Gastroesophageal sphincter (tissue), 3 donors: Measurements from ENCODE around the gene PRDM8.

Source experiments
- CTCF ChIP-seq, 4 experiments: fragments of 200-600 bp in 2 of 4; fragments of 450-650 bp in 2 of 4; sonication (generic) in 1 of 4; IDR thresholded peaks; one replicate each; pipeline ENCODE4 v1.5.1; 2017 to 2019; ENCODE audit warnings: antibody characterized with exemption in 4 of 4, mild to moderate bottlenecking in 2 of 4, moderate library complexity in 2 of 4
- POLR2A ChIP-seq, 2 donors: fragments of 450-650 bp; IDR thresholded peaks; one replicate each; pipeline ENCODE4 v1.6.1; 2017; ENCODE audit warnings: antibody characterized with exemption in 2 of 2, mild to moderate bottlenecking in 2 of 2, moderate library complexity in 1 of 2
- POLR2AphosphoS5 ChIP-seq: sonication (generic); formaldehyde crosslinking; IDR thresholded peaks from one replicate; pipeline ENCODE4 v1.6.1; 2017; ENCODE audit warnings: antibody characterized with exemption

GRCh38 chr4:80192937-80193336 is 4.4 kb upstream of the PRDM8 start:
- no peak for TF ChIP-seq POLR2AphosphoS5
- TF ChIP-seq CTCF (IDR thresholded peaks at IDR 0.05), result no peak
- TF ChIP-seq POLR2A (IDR thresholded peaks at IDR 0.05), result no peak
